ENCODE data around the gene SMARCA4.
"Not testable (repeated sequence)": the region's sequence is repeated elsewhere in the genome, so short reads cannot be mapped to it uniquely, and the experiment has no call there.

The SMARCA4 gene

DNA sequence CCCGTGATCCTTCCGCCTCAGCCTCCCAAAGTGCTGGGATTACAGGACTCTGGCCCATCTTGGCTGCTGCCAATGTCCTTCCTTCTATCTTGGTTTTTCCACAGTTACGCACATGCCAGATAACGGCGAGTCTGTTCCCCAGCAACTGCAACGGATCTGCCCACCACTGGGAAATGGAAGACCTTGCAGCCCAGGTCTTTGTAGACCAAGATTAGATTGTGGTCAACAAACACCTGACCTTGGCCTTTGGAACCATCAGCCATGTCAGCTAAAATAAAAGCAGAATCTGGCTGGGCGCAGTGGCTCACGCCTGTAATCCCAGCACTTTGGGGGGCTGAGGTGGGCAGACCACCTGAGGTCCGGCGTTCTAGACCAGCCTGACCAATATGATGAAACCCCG, 118.1 kb downstream of the SMARCA4 start:
- DNase-seq = no peak

DNA sequence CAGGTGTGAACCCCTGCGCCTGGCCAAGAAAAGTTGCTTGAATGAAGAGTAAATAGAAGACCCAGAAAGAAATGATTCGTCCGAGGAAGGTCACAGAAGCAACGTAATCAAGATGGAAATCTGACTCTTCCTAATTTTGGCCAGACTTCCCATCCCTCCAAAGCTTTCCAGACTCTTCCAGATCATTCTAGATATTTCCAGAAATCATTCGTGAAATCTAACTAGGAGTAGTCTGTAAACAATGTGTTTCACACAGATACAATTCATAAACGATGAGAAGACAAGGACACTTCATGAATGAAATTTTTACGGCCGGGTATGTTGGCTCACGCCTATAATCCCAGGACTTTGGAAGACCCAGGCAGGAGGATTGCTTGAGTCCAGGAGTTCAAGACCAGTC, 119.2 kb downstream of the SMARCA4 start:
- no peak for DNase-seq

DNA sequence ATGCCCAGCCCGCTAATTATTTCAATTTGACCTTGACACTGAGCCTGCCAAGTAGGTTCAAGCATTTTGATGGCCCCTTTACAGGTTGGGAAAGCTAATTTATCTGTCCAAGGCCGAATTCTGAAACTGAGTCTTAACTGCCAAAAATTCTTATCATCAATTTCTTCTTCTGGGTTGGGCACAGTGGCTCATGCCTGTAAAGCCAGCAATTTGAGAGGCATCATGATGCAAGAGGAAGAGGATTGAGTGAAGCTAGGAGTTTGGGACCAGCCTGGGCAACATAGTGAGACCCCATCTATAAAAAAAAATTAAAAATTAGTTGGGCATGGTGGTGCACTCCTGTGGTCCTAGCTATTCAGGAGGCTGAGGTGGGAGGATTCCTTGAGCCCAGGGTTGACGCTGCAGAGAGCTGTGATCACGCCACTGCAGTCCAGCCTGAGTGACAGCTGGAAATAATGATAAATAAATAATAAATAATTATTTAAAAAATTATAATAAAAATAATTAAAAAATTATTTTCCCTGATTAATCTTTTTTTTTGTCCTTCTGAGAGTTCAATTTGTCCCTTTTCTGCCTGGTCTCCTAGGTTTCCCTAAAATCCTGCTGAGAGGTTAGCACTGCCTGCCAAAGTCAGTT, 127.2 kb downstream of the SMARCA4 start:
- no peak for DNase-seq

DNA sequence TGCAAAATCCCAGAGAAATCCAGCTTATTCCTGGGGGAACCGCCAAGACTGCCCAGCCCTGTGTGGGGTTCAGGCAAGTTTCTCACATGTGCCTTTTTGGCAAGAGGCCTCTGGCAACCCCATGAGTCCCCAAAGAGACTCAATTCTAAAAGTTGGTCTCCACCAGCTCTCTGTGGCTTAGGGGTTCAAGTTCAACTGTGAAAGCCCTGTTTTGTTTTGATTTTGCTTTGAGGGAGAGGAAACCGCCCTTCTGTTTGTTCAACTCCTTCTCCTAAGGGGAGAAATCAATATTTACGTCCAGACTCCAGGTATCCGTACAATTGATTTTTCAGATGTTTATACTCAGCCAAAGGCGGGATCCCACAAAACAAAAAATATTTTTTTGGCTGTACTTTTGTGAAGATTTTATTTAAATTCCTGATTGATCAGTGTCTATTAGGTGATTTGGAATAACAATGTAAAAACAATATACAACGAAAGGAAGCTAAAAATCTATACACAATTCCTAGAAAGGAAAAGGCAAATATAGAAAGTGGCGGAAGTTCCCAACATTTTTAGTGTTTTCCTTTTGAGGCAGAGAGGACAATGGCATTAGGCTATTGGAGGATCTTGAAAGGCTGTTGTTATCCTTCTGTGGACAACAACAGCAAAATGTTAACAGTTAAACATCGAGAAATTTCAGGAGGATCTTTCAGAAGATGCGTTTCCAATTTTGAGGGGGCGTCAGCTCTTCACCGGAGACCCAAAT, 127.8 kb downstream of the SMARCA4 start:
- DNase-seq = no peak

- peak; percentile 79 for DNase-seq
These were observed 128.6 kb downstream of the SMARCA4 start, which contains the start of gene LDLR for GRCh38 chr19:11089254-11090013. TSS of gene LDLR (plus strand) at chr19:11089463. CDS start at chr19:11089549, 86 bp downstream.

- DNase-seq = not testable (repeated sequence)
These were observed 129.1 kb downstream of the SMARCA4 start for GRCh38 chr19:11090014-11090263.

DNA sequence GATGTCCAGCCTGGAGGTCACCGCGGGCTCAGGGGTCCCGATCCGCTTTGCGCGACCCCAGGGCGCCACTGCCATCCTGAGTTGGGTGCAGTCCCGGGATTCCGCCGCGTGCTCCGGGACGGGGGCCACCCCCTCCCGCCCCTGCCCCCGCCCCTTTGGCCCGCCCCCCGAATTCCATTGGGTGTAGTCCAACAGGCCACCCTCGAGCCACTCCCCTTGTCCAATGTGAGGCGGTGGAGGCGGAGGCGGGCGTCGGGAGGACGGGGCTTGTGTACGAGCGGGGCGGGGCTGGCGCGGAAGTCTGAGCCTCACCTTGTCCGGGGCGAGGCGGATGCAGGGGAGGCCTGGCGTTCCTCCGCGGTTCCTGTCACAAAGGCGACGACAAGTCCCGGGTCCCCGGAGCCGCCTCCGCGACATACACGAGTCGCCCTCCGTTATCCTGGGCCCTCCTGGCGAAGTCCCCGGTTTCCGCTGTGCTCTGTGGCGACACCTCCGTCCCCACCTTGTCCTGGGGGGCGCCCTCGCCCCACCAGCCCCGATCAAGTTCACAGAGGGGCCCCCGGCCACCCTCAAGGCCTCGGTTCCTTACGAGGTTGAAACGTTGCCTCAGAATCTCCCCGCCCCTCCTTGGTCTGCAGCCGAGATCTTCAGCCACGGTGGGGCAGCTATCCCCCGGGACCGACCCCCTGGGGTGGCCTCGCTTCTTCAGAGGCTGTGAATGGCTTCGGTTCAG, 129.6 kb downstream of the SMARCA4 start:
- peak; percentile 97 for DNase-seq

- DNase-seq = peak; percentile 27
These were observed 130.3 kb downstream of the SMARCA4 start for GRCh38 chr19:11090997-11091702.

DNA sequence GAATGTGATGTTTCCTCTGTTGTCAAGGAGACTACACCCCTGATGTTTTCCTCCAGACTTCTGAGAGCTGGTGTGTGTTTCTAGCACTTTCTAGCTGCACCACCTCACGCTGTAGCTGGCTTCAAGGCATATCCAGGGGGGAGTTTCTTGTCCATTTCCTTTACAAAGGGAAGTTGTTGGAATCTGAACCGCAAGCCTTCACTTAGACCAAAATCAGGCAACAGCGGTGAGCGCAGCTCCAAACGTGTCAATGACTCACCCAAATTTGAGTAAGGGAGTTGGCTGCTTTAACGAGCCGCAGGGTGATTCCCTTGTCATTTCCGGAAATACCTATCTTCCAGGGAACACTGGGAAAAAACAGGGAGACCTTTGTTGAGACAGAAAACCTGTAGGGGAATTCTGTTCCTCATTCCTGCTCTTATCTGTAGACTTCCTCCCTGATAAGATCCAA, 130.9 kb downstream of the SMARCA4 start:
- DNase-seq = peak; percentile 78

DNA sequence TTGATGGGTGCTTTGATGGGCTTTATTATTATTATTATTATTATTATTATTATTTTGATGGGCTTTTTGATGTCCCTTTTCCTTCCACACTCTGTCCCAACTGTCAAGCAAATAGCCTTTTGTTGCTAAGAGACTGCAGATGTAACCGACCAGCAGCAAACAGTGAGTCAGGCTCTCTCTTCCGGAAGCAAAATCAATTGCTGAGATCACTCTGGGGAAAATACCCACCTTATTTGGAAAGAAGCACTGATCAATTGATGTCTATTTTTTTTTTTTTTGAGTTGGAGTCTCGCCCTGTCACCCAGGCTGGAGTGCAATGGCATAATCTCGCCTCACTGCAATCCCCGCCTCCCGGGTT, 131.3 kb downstream of the SMARCA4 start:
- peak; percentile 85 for DNase-seq

- DNase-seq = no peak
These were observed 132.9 kb downstream of the SMARCA4 start for GRCh38 chr19:11093689-11094238.

- no peak for DNase-seq
These were observed 133.7 kb downstream of the SMARCA4 start for GRCh38 chr19:11094520-11094894.

DNA sequence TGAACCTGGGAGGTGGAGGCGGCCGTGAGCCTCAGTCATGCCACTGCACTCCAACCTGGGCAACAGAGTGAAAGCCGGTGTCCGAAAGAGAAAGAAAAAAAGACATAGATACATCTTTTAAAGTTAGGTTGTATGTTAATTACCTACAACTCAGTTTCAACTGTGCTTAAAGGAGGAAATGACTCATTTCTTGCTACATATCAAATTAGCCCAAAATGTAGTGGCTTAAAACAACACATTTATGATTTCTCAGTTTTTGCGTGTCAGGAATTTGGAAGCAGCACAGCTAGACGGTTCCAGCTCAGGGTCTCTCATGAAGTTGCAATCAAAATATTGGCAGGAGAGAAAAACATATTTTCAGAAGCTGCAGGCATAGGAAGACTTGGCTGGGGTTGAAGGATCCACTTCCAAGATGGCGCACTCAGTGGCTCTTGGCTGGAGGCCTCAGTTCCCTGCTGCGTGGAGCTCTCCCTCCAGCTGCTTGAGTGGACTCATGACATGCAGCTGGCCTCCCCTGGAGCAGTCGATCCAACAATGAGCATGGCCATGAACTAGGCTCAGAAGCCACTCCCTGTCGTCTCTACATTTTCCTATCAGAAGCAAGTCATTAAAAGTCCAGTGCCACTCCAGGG, 135.5 kb downstream of the SMARCA4 start:
- DNase-seq = peak; percentile 28

GRCh38 chr19:11097367-11097766, 136.5 kb downstream of the SMARCA4 start:
- DNase-seq = not testable (repeated sequence)

DNA sequence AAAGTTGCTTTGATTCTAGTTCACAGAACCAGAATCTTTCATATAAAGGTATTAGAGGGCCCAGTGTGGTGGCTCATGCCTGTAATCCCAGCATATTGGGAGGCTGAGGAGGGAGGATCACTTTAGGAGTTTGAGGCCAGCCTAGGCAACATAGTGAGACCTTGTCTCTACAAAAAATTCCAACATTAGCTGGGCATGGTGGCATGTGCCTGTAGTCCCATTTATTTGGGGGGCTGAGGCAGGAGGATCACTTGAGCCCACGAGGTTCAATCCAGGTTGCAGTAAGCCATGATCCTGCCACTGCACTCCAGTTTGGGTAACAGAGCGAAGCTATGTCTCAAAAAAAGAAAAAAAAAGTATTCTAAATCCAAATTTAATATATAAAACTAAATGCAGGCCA, 137.5 kb downstream of the SMARCA4 start:
- DNase-seq = no peak

DNA sequence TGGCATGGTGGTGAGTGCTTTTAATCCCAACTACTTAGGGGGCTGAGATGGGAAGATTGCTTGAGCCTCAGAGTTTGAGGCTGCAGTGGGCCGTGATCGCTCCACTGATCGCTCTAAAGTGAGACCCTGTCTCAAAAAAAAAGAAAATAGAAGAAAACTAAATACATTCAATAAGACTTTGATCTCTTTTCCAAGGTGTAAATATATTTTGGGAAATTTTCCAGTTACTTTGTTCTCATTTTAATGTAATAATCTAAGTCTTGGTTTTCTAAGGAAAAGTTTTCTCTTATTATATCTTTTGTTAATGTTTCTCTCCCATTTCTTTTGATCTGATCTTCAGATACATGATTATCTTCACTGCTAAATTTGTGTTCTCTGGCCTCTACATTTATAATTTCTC, 138.0 kb downstream of the SMARCA4 start:
- DNase-seq = no peak

- DNase-seq = no peak
These were observed 139.2 kb downstream of the SMARCA4 start for GRCh38 chr19:11100049-11100448.

DNA sequence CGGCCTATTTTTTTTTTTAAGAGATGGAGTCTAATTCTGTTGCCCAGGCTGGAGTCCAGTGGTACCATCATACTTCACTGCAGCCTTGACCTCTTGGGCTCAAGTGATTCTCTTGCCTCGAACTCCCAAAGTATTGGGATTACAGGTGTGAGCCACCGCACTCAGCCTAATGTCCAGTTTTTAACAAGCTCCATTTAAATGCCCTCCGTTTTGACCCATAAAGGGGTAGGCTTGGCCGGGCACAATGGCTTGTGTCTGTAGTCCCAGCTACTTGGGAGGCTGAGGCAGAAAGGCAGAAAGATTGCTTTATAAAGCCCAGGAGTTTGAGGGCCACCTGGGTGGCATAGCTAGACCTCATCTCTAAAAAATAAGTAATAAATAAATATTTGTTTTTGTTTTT, 140.2 kb downstream of the SMARCA4 start:
- DNase-seq = no peak

GRCh38 chr19:11102944-11103343, 142.1 kb downstream of the SMARCA4 start:
- DNase-seq = no peak

DNA sequence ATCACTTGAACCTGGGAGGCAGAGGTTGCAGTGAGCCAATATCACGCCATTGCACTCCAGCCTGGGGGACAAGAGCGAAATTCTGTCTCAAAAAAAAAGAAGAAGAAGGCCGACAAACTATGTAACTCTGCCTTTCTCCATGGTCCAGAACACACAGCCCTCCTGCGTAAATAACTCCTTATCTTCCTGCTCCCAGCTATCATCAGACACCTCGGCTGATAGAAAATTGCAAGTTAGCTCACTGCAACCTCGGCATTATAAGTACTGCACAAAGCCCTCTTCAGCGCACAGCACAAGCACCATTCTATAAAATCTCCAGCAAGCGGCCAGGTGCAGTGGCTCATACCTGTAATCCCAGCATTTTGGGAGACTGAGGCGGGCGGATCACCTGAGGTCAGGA, 142.8 kb downstream of the SMARCA4 start:
- not testable (repeated sequence) for DNase-seq

DNA sequence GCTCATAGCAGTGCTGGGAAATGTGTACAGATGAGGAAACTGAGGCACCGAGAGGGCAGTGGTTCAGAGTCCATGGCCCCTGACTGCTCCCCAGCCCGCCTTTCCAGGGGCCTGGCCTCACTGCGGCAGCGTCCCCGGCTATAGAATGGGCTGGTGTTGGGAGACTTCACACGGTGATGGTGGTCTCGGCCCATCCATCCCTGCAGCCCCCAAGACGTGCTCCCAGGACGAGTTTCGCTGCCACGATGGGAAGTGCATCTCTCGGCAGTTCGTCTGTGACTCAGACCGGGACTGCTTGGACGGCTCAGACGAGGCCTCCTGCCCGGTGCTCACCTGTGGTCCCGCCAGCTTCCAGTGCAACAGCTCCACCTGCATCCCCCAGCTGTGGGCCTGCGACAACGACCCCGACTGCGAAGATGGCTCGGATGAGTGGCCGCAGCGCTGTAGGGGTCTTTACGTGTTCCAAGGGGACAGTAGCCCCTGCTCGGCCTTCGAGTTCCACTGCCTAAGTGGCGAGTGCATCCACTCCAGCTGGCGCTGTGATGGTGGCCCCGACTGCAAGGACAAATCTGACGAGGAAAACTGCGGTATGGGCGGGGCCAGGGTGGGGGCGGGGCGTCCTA, 144.3 kb downstream of the SMARCA4 start:
- no peak for DNase-seq

Data from central memory CD4-positive, alpha-beta T cell (primary cell).